ENCODE measurements around the gene TUNAR.

- TF ChIP-seq, protein P1, sequence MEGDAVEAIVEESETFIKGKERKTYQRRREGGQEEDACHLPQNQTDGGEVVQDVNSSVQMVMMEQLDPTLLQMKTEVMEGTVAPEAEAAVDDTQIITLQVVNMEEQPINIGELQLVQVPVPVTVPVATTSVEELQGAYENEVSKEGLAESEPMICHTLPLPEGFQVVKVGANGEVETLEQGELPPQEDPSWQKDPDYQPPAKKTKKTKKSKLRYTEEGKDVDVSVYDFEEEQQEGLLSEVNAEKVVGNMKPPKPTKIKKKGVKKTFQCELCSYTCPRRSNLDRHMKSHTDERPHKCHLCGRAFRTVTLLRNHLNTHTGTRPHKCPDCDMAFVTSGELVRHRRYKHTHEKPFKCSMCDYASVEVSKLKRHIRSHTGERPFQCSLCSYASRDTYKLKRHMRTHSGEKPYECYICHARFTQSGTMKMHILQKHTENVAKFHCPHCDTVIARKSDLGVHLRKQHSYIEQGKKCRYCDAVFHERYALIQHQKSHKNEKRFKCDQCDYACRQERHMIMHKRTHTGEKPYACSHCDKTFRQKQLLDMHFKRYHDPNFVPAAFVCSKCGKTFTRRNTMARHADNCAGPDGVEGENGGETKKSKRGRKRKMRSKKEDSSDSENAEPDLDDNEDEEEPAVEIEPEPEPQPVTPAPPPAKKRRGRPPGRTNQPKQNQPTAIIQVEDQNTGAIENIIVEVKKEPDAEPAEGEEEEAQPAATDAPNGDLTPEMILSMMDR (IDR thresholded peaks at IDR 0.05): no peak
- TF ChIP-seq POLR2A (IDR thresholded peaks at IDR 0.05): no peak
Measured at GRCh38 chr14:95961481-95961880, 84.8 kb downstream of the TUNAR start.

Data from adrenal gland (tissue), 5 donors.